H1 (cell line): ENCODE measurements around the gene MMAA. TPM values are rescaled to one million over a fixed set of nuclear protein-coding genes. Genes with fewer than 3 reads are reported as not detected.

ENCODE experiments used
- CEBPB ChIP-seq: IDR thresholded peaks from 2 replicates; pipeline ENCODE4 v1.6.1; 2012; ENCODE audit warnings: low read depth, low read length
- EP300 ChIP-seq, 2 experiments: IDR thresholded peaks; 1 replicate in 1 of 2; 2 replicates in 1 of 2; pipeline ENCODE4 v1.6.1; 2011 to 2012; ENCODE audit warnings: low read depth in 2 of 2, low read length in 2 of 2, mild to moderate bottlenecking in 2 of 2, borderline replicate concordance in 1 of 2, inconsistent platforms in 1 of 2, moderate library complexity in 1 of 2
- POU5F1 ChIP-seq: IDR thresholded peaks from 2 replicates; pipeline ENCODE4 v1.6.1; 2011; ENCODE audit warnings: low read depth, mild to moderate bottlenecking, low read length, moderate library complexity
- RAD21 ChIP-seq, 2 experiments: IDR thresholded peaks in 1 of 2; conservative IDR thresholded peaks in 1 of 2; 2 replicates each; pipeline ENCODE4 v1.6.1; 2011; ENCODE audit warnings: low read depth in 2 of 2, low read length in 2 of 2, improper control_type of control experiment in 1 of 2, inconsistent platforms in 1 of 2, mild to moderate bottlenecking in 1 of 2, moderate library complexity in 1 of 2
- polyA plus RNA-seq, 7 experiments: library from polyadenylated mRNA; depleted of rRNA in 3 of 7; stranded (reverse) in 5 of 7; unstranded in 2 of 7; fragments of >200 nt in 5 of 7; fragments of 200-250 nt in 2 of 7; gene quantifications; 1 replicate in 5 of 7; 2 replicates in 1 of 7; 4 replicates in 1 of 7; pipeline versions ENCODE4 v1.2.1 to v1.2.3, GENCODE V29; 2011 to 2013; ENCODE audit warnings: missing spikeins in 2 of 7, mixed read lengths in 2 of 7
- total RNA-seq: library from RNA; stranded (reverse); fragmentation: NEBNext Ultra II Directional; extraction: Animal tissue kit (Norgen Biotek cat#: 25700); gene quantifications from 2 replicates; pipeline ENCODE4 v1.2.1, GENCODE V29; 2021

Gene MMAA
- total and polyA plus RNA-seq, 2 of the 8 experiments (the other 6 are each of a cell fraction or from before 2014, with no cell fraction given) = 0.98 to 4.9 TPM

GRCh38 chr4:145609481-145610427 is 9.4 kb upstream of the MMAA start (continued):
- TF ChIP-seq EP300 (IDR thresholded peaks at IDR 0.05; ENCODE audit: borderline replicate concordance in 1 of 2, low read depth in 2 of 2, low read length in 2 of 2) = no peak
- peak; percentile 53; the same call in 1 of the 2 replicates for TF ChIP-seq CEBPB
- peak; percentile 90 to 91 for TF ChIP-seq RAD21 (IDR thresholded peaks at IDR 0.05 in 1 of 2, conservative IDR thresholded peaks at IDR 0.05 in 1 of 2; ENCODE audit: low read depth in 2 of 2, low read length in 2 of 2)
- TF ChIP-seq POU5F1 = no peak
